LNCaP clone FGC (cell line): ENCODE results near the gene PTGES3L.
A peak's percentile ranks its signal among the peaks of the same experiment; 100 is the strongest.

Source experiments
- DNase-seq: peaks from one replicate; pipeline ENCODE4 v3.0.0-alpha.2; 2011; ENCODE audit warnings: low read depth
- H3K4me3 ChIP-seq: 2 replicates; pipeline ENCODE4 v1.5.1; 2011; ENCODE audit warnings: mild to moderate bottlenecking, low read depth, low read length, control low read depth
- TF ChIP-seq, protein P1 (sequence below): IDR thresholded peaks from 2 replicates; pipeline ENCODE4 v1.5.1; 2012; ENCODE audit warnings: mild to moderate bottlenecking; ENCODE audit not compliant: control insufficient read depth, insufficient read depth; ENCODE audit errors: extremely low read depth

The PTGES3L gene

DNA sequence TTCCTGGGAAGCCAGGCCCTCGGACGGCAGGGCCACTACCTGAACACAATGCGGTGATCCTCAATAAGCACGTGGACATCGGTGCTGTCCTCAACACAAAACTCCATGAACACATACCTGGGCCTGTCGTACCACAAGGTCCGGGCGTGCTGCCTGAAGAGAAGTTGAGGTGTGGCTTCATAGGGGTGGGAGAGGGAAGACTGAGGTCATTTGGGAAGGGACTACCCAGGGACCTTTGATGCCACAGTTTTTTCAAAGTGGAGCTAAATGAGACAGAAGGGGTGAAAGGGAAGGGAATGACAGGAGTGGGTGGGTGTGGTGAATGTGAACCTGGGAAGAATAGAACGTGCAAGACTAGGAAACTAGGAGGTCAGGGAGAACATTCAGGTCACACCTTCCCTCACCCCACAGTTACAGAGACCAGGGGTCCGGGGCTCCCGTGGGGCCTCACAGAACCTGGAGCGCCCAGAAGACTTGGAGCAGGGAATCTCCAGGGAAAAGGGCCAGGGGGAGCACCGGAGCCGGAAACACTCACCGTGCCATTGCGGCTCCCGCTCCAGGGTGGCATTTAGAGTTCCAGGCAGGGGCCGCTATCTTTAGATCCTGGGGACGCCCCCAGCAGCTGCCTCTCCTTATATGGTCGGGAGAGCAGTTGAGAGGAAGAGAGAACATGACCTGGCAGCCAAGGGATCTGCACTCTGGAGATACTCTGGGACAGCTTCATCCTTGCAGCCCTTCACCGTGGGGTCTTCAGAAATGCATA lies at the start of gene PTGES3L:
Gene PTGES3L (minus strand): TSS at position 570 of the 763 bp plus-strand sequence. CDS start 27 bp downstream, at position 543.
- H3K4me3 ChIP-seq, result peak within 1 kb of the TSS; percentile 91
- DNase-seq, result no peak
- TF ChIP-seq, protein P1, sequence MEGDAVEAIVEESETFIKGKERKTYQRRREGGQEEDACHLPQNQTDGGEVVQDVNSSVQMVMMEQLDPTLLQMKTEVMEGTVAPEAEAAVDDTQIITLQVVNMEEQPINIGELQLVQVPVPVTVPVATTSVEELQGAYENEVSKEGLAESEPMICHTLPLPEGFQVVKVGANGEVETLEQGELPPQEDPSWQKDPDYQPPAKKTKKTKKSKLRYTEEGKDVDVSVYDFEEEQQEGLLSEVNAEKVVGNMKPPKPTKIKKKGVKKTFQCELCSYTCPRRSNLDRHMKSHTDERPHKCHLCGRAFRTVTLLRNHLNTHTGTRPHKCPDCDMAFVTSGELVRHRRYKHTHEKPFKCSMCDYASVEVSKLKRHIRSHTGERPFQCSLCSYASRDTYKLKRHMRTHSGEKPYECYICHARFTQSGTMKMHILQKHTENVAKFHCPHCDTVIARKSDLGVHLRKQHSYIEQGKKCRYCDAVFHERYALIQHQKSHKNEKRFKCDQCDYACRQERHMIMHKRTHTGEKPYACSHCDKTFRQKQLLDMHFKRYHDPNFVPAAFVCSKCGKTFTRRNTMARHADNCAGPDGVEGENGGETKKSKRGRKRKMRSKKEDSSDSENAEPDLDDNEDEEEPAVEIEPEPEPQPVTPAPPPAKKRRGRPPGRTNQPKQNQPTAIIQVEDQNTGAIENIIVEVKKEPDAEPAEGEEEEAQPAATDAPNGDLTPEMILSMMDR, result no peak

DNA sequence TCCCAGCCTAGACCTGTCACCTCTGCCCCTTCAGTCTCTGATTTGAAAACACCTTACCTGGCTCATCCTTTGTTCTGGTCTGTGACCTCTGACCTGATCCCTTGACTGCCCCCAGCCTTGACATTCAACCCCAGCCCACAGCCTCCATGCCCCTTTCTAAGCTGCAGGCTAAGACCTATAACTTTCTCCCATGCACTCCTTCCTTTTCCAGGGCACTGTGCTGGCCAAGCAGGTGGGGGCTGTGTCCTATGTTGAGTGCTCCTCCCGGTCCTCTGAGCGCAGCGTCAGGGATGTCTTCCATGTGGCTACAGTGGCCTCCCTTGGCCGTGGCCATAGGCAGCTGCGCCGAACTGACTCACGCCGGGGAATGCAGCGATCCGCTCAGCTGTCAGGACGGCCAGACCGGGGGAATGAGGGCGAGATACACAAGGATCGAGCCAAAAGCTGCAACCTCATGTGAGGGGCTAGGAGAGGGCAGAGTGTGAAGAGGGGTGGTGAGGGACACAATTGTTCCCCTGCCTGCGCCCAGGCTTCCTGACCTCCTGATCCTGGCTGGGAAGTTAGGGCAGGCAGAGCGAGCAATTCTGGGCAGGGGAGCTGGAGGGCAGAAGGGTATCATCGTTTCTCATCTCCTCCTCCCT lies 48.5 kb upstream of the PTGES3L start:
- H3K4me3 ChIP-seq, result no peak overlapping the region
- TF ChIP-seq, protein P1, result no peak
- no peak for DNase-seq

DNA sequence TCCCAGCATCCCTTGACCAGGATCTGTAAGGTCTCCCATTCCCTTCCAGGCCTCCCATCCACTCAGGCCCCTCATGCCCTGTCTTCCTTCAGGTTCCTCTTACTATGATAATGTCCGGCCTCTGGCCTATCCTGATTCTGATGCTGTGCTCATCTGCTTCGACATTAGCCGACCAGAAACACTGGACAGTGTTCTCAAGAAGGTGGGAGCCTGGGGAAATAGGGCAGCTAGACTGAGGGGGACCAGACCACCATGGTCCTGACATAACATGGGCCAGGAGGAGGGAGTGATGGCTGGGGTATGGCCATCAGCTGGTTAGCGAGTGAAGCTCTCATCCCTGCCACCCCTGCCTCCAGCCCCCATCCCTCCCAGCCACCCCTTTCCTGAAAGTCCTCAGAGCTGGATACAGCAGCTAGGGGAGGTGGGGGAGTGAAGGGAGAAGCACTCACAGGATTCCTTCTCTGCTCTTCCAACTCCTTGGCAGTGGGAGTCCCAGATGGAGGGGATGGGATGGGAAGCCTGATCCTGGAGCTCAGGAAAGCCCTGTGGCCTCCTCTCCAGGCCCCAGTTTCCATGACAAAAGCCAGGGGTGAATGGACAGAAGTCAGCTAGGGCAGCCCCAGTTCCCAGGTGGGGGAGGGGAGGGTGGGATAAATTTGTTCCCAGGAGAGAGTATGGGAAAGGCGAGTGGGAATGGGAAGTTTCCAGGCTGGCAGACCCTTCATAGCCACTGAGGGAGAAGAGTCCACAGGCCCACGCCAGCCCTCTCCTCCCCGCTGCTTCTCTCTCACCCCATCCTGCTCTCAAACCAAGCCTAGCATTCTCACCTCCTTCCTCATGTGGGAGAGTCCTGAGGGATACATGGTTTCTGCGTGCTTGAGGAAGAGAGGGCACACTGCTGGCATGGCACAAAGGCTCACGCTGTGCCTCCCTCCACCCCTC lies 47.5 kb upstream of the PTGES3L start:
- H3K4me3 ChIP-seq, result no peak overlapping the region
- TF ChIP-seq, protein P1, result no peak
- DNase-seq, result no peak

DNA sequence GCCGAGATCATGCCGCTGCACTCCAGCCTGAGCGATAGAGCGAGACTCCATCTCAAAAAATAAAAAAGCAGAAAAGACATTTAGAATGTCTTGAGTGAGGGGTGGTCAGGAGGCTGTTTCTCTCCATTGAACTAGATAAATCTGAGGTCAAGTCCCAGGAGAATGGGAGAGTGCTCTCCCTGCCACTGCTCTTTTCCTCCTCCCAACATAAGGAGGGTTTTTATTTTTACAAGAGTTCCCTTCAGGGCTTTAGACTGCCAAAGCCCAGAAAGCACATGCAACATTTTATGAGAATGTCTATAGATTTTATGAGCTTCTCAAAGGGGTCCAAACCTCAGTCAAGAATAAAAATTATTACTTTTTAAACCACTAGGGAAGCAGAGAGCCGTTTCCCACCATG lies 46.7 kb upstream of the PTGES3L start:
- no peak overlapping the region for H3K4me3 ChIP-seq
- no peak for DNase-seq
- TF ChIP-seq, protein P1, result no peak

DNA sequence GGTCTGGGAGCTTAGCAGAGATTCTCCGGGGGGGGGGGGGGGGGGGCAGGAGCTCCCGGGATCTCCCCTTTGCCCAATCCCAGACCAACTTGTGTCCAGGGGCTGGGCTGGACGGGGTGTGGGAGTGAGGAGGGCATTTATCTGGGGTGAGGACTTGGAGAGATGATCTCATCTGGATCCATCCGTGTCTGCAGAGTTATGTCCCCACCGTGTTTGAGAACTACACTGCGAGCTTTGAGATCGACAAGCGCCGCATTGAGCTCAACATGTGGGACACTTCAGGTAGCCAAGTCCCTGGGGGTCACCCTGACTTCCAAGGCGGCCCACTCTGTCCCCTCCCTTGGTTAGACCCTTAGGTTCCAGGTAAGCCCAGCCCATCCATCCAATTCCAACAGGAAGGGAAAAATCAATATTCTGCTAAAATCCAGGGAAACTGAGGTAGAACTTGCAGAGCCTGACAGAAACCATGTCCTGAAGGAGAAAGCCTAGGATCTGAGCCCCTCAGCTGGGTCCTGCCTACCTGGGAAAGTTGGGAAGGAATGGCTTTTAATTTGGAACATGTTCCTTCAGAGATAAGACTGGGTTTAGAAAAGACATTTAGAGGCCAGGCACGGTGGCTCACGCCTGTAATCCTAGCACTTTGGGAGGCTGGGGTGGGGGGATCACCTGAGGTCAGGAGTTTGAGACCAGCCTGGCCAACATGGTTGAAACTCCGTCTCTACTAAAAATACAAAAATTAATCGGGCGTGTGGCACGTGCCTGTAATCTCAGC lies 46.1 kb upstream of the PTGES3L start:
- H3K4me3 ChIP-seq, result no peak overlapping the region
- no peak for DNase-seq
- TF ChIP-seq, protein P1, result no peak

DNA sequence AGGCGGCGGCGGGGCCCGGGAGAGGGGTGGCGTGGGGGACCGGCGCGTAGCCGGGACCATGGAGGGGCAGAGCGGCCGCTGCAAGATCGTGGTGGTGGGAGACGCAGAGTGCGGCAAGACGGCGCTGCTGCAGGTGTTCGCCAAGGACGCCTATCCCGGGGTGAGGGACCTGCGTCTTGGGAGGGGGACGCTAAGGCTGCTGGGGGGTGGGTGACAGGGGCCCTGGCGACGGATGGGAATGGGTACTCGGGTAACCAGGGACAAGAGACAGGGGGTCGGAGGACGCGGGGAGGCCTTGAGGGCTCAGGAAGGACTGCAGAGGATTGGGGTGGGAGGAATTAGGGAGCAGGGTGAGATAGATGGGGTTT lies 45.4 kb upstream of the PTGES3L start:
- DNase-seq, result no peak
- TF ChIP-seq, protein P1, result no peak
- H3K4me3 ChIP-seq, result no peak overlapping the region
